K562 (cell line): Measurements from ENCODE around the gene CERCAM. TPM values are rescaled to one million over a fixed set of nuclear protein-coding genes. Genes with fewer than 3 reads are reported as not detected.

Source experiments
- PRDM10 ChIP-seq: fragments of 450-650 bp; IDR thresholded peaks from 2 replicates; pipeline ENCODE4 v1.6.1; 2018; ENCODE audit not compliant: partially characterized antibody
- TOE1 ChIP-seq, 2 experiments: fragments of 450-650 bp in 1 of 2; sonication (generic) in 1 of 2; formaldehyde crosslinking in 1 of 2; IDR thresholded peaks; 2 replicates each; pipeline versions ENCODE4 v1.7.1 to v1.8.0; 2016 to 2022; ENCODE audit warnings: borderline replicate concordance in 2 of 2, mild to moderate bottlenecking in 2 of 2, antibody characterized with exemption in 1 of 2, inconsistent platforms in 1 of 2, low read depth in 1 of 2, missing genetic modification reagents in 1 of 2, moderate library complexity in 1 of 2
- ZNF740 ChIP-seq, 3 experiments: fragments of 200-800 bp in 1 of 3; sonication (Bioruptor generic) in 1 of 3; sonication (generic) in 1 of 3; formaldehyde crosslinking in 1 of 3; IDR thresholded peaks; 2 replicates each; pipeline versions ENCODE4 v1.6.1 to v1.8.0; 2016 to 2022; ENCODE audit warnings: mild to moderate bottlenecking in 2 of 3, missing compliant biosample characterization in 2 of 3, missing genetic modification characterization in 2 of 3, missing genetic modification reagents in 1 of 3
- ZNF785 ChIP-seq: fragments of 250-450 bp; sonication (Bioruptor Pico); IDR thresholded peaks from 2 replicates; pipeline ENCODE4 v1.4.0; 2020; ENCODE audit warnings: mild to moderate bottlenecking
- polyA plus RNA-seq, 8 experiments: library from polyadenylated mRNA; depleted of rRNA in 4 of 8; stranded (reverse) in 5 of 8; unstranded in 3 of 8; fragments of >200 nt; fragmentation: Nextera tagmentation in 2 of 8; fragmentation: Illumina TruSeq in 1 of 8; extraction: Ambion mirVana in 2 of 8; extraction: Trizol in 1 of 8; gene quantifications; 2 replicates each; pipeline versions ENCODE4 v1.2.1 to v1.2.3, GENCODE V29; 2011 to 2014; ENCODE audit warnings: inconsistent platforms in 1 of 8, missing spikeins in 1 of 8
- total RNA-seq, 7 experiments: library from RNA; depleted of rRNA in 6 of 7; stranded (reverse); fragments of >200 nt in 6 of 7; fragmentation: Illumina TruSeq in 2 of 7; extraction: Trizol in 2 of 7; gene quantifications; 2 replicates each; pipeline versions ENCODE4 v1.2.1 to v1.2.3, GENCODE V29; 2011 to 2021; ENCODE audit warnings: low replicate concordance in 1 of 7

Gene CERCAM
- total and polyA plus RNA-seq, 9 of the 15 experiments (the other 6 are each of a cell fraction or from before 2014, with no cell fraction given) = 0.75 to 24.0 (median 18.0) TPM

GRCh38 chr9:128421482-128421996 is 882 bp downstream of the CERCAM start (continued):
- TF ChIP-seq PRDM10 (peak; percentile 65), TOE1 (IDR thresholded peaks at IDR 0.05; ENCODE audit: borderline replicate concordance) (no peak), TOE1 (CRISPR knock-in tag; IDR thresholded peaks at IDR 0.05; ENCODE audit: borderline replicate concordance, low read depth) (no peak), ZNF785 (CRISPR knock-in tag) (no peak), ZNF740 (CRISPR knock-in tag; IDR thresholded peaks at IDR 0.05) (peak; percentile 82), ZNF740 (tag; IDR thresholded peaks at IDR 0.05) (no peak)
